ENCODE data around the gene MEG3. TPM values are rescaled to one million over a fixed set of nuclear protein-coding genes. Genes with fewer than 3 reads are reported as not detected.

The MEG3 gene
- total and polyA plus RNA-seq, 12 donors = 86.6 to 8,129 (median 728) TPM

DNA sequence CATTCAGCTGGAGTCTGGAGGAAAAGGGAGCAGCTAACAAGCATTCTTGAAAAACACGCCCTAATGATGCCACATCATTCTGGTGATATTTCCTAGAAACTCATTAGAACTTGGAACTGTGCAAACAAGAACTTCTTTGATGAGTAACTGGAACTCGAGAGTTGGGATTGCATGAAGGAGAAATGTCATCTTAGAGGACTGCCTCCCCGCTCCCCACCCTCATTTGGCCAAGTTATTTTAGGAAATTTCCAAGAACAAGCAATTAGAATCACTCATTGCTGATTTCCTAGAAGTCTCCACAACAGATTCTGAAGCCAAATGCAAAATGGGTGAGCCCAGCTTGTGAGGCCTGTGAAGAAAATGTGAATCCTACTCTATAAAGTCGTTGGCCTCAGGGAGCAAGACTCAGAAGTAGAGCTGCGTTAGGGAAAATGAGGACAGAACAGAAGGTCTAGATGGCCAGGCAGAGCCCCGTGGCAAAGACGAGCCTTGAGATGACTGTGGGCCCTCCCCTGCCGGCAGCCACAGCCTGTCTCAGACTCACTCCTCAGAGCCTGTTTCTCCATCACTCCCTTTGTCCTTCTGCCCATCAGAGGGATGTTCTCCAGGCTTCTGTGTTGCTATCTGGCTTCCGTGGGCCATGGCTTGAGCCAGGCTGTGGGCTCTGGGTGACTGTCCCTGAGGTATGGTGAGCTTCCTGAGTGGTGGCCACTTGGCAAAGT lies 39.2 kb downstream of the MEG3 start:
- TF ChIP-seq POLR2A (IDR thresholded peaks at IDR 0.05) = no peak
- TF ChIP-seq, protein P1, sequence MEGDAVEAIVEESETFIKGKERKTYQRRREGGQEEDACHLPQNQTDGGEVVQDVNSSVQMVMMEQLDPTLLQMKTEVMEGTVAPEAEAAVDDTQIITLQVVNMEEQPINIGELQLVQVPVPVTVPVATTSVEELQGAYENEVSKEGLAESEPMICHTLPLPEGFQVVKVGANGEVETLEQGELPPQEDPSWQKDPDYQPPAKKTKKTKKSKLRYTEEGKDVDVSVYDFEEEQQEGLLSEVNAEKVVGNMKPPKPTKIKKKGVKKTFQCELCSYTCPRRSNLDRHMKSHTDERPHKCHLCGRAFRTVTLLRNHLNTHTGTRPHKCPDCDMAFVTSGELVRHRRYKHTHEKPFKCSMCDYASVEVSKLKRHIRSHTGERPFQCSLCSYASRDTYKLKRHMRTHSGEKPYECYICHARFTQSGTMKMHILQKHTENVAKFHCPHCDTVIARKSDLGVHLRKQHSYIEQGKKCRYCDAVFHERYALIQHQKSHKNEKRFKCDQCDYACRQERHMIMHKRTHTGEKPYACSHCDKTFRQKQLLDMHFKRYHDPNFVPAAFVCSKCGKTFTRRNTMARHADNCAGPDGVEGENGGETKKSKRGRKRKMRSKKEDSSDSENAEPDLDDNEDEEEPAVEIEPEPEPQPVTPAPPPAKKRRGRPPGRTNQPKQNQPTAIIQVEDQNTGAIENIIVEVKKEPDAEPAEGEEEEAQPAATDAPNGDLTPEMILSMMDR (IDR thresholded peaks at IDR 0.05) = no peak
- intact Hi-C loops (cut with DNase I) = no loop called here
- Histone ChIP-seq H3K36me3 (replicated peaks in 1 of 2) (peaks cover 0 to 23% of the 10 kb centered on the region in 2 donors), H3K4me1 (replicated peaks in 1 of 2) (peaks cover 0 to 4% of the 10 kb centered on the region in 2 donors), H3K9me3 (replicated peaks in 1 of 3) (no peaks in the 10 kb centered on the region), H3K27me3 (no peaks in the 10 kb centered on the region), H3K4me3 (no peak overlapping the region), H3K27ac (peak overlapping the region in 2 of 5 donors; percentile 36 to 54)
- WGBS, 4 donors = 66 to 77% (median 72%) methylated on average over 9 of the region's 9 CpGs
- peak in 2 of 7 donors; percentile 9 to 43 for DNase-seq

DNA sequence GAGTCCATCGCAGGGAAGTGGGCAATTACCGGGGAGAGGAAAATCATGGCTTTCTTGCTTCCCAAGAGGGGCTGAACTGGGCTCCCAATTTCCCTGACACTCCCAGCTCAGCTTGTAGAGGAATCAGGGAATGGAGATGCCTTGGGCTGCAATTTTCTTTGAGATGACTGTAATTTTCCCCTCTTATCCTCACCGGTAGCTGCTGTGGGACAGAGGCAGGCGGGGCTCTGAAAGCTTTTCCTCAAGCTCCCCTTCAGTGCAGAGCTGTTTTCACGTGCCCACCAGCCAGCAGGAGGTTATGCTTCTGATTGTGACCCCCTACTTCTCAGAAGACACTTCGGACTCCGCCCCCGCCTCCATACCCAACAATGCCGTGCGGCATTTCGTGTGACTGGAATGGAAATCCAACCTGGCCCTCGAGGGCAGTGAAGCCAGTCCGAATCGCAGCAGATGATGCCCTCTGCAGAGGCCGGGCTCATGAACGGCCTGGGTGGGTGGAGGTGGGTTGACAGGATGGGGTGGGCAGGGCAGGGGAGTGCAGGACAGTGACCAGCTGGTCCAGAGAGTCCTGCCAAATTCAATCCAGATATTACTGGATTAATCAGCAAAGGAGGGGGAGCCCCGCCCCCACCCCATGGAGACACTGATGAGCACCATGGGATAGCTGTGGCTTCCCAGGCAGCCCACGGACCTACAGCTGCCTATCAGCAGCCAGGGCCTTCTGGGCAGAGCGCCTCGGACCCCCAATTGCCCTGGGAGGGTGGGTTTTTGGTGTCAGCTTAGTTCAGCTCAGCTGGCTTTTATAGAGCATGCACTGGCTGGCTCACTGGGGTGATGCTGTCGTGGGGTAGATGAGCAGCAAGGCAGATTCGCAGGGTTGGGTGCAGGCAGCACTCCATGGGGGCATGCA lies 40.0 kb downstream of the MEG3 start:
- Histone ChIP-seq H3K27ac (peak overlapping the region in 2 of 5 donors; percentile 36 to 54), H3K36me3 (replicated peaks in 1 of 2) (peaks cover 0 to 23% of the 10 kb centered on the region in 2 donors), H3K4me3 (no peak overlapping the region), H3K27me3 (no peaks in the 10 kb centered on the region), H3K4me1 (replicated peaks in 1 of 2) (peaks cover 0 to 4% of the 10 kb centered on the region in 2 donors), H3K9me3 (replicated peaks in 1 of 3) (no peaks in the 10 kb centered on the region)
- WGBS, 4 donors = 83 to 87% (median 85%) methylated on average over 15 to 22 of the region's 22 CpGs
- DNase-seq = peak in 2 of 7 donors; percentile 11 to 52
- intact Hi-C loops (cut with DNase I) = no loop called here
- TF ChIP-seq, protein P1 (IDR thresholded peaks at IDR 0.05) = no peak
- TF ChIP-seq POLR2A (IDR thresholded peaks at IDR 0.05) = no peak

DNA sequence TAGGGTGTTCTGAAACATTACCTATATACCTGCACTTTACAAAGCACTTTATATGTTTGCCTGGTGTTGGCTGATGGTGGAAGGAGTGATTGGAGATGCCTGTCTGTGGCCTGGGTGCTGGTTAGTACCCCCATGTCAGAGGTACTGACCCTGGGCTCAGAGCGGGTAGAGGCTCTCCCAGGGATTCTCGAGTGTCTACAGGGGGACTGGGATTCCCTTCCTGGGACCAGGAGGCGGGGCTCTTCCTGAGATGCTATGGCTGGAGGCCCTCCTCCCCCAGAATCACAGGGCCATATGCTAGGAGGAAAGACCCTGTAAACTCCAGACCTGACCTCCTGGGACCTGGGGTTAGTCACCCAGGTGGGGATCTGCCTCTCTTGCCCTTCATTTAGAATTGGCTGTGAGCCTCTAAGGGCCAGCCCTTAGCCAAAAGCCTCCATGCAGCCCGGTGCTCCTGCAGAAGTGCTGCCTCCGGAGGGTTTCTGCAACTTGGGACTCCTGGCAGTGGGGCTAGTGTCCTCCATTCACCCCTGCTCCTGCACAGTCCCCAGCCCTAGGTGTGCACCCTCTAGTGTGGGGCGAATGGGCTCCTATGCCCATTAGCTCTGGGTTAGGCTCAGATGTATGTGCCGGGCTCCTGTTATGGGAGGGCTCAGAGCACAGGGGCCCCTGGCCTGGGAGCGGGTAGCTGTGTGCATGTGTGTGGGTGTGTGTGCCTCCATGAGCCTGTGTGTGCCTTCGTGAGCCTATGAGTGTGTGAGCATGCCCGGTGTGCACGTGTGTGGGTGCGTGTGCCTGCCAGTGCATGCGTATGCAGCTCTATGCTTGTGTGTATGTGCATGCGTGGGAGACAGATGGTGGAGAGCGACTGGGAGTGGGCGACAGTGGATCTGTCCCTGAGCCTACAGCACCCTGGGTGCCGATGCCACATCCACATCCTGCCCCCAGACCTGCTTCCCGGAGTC lies 41.0 kb downstream of the MEG3 start:
- H3K4me1 ChIP-seq (replicated peaks in 1 of 2) = peaks cover 0 to 4% of the 10 kb centered on the region in 2 donors
- WGBS, 4 donors = 85 to 93% (median 91%) methylated on average over 9 to 18 of the region's 18 CpGs
- intact Hi-C loops (cut with DNase I) = no loop called here
- no peak for TF ChIP-seq POLR2A (IDR thresholded peaks at IDR 0.05)
- TF ChIP-seq, protein P1 (IDR thresholded peaks at IDR 0.05) = no peak
- no peaks in the 10 kb centered on the region for H3K27me3 ChIP-seq
- H3K4me3 ChIP-seq = no peak overlapping the region
- H3K9me3 ChIP-seq (replicated peaks in 1 of 3) = no peaks in the 10 kb centered on the region
- H3K36me3 ChIP-seq (replicated peaks in 1 of 2) = peaks cover 0 to 23% of the 10 kb centered on the region in 2 donors
- DNase-seq = peak in 2 of 7 donors; percentile 12 to 50
- H3K27ac ChIP-seq = peak overlapping the region in 1 of 5 donors; percentile 44

Data from adrenal gland (tissue), 12 donors.